Right lobe of liver (tissue), 6 donors: ENCODE results near the gene MYRIP. TPM values are rescaled to one million over a fixed set of nuclear protein-coding genes. Genes with fewer than 3 reads are reported as not detected.
A peak's percentile ranks its signal among the peaks of the same experiment; 100 is the strongest.

Experiments used
- ATAC-seq, 4 donors: fragments of 200-7000 bp; cut with Tn5 transposase; one replicate each; pipeline ENCODE4 v1.9.1; 2020; ENCODE audit warnings: mild to moderate bottlenecking in 4 of 4, moderate library complexity in 4 of 4
- DNase-seq, 3 donors: peaks; one replicate each; pipeline ENCODE4 v3.0.0-alpha.2; 2020
- H3K27ac ChIP-seq, 3 donors: fragments of 200-600 bp; one replicate each; pipeline ENCODE4 v1.8.0; 2022
- H3K27me3 ChIP-seq, 2 donors: fragments of 200-600 bp; one replicate each; pipeline ENCODE4 v1.8.0; 2022
- H3K36me3 ChIP-seq, 4 donors: fragments of 200-600 bp; sonication (generic) in 1 of 4; one replicate each; pipeline versions ENCODE4 v1.5.1 to v1.8.0; 2017 to 2022; ENCODE audit warnings: control low read depth in 1 of 4
- H3K4me1 ChIP-seq, 4 donors: fragments of 200-600 bp; sonication (generic) in 1 of 4; one replicate each; pipeline versions ENCODE4 v1.5.1 to v1.8.0; 2017 to 2022; ENCODE audit warnings: control low read depth in 1 of 4
- H3K4me3 ChIP-seq, 3 donors: fragments of 200-600 bp; one replicate each; pipeline ENCODE4 v1.8.0; 2022
- H3K9me3 ChIP-seq, 4 donors: fragments of 200-600 bp; sonication (generic) in 1 of 4; one replicate each; pipeline versions ENCODE4 v1.5.1 to v1.8.0; 2017 to 2022; ENCODE audit warnings: control low read depth in 1 of 4
- CTCF ChIP-seq, 4 donors: fragments of 200-600 bp in 3 of 4; fragments of 450-650 bp in 1 of 4; IDR thresholded peaks; one replicate each; pipeline versions ENCODE4 v1.5.1 to v1.8.0; 2016 to 2022; ENCODE audit warnings: antibody characterized with exemption in 4 of 4, mild to moderate bottlenecking in 2 of 4
- POLR2A ChIP-seq: fragments of 450-650 bp; IDR thresholded peaks from one replicate; pipeline ENCODE4 v1.6.1; 2017; ENCODE audit warnings: antibody characterized with exemption, mild to moderate bottlenecking
- WGBS: methylation state at CpG from one replicate; pipeline ENCODE4 v1.1.6; 2018; ENCODE audit warnings: low coverage, low lambda C conversion rate; ENCODE audit not compliant: insufficient coverage; ENCODE audit errors: missing lambda C conversion rate; 5-methylcytosine and 5-hydroxymethylcytosine counted together
- intact Hi-C, 2 donors: fragments of 100-400 bp; cut with DNase I; formaldehyde crosslinking; loops; one replicate each; pipeline versions ENCODE4 v1.11.2 to v1.14.1; 2022
- total RNA-seq, 6 experiments: library from RNA; depleted of rRNA in 2 of 6; stranded (reverse); fragments of >200 nt in 2 of 6; fragmentation: NEBNext Ultra II Directional in 3 of 6; extraction: Animal tissue kit (Norgen Biotek cat#: 25700) in 3 of 6; gene quantifications; one replicate each; pipeline versions ENCODE4 v1.1.0 to v1.2.4, GENCODE V29; 2016 to 2023
- donor health status: DM: no; HTN: yes; CAD: no.
- donor health status: DM: no; HTN: no; CAD: no.
- donor health status: DM: no; HTN: no; CAD: no.
- donor health status: DM: no; HTN: yes; CAD: no.
- donor health status: DM: no; HTN: yes; CAD: no.

Gene MYRIP
- total RNA-seq, 6 experiments from 2014 or later: 14.3 to 23.2 (median 19.0) TPM

GRCh38 chr3:40226636-40227035, 417.2 kb downstream of the MYRIP start:
- intact Hi-C loops: no loop called here
- no peak for DNase-seq

GRCh38 chr3:40228792-40229350, 419.5 kb downstream of the MYRIP start:
- H3K9me3 ChIP-seq: no peaks in the 10 kb centered on the region

More at GRCh38 chr3:40226636-40227035, 417.2 kb downstream of the MYRIP start:
- no peak for ATAC-seq
- no peaks in the 10 kb centered on the region for H3K36me3 ChIP-seq
- H3K27ac ChIP-seq: no peak overlapping the region
- no peaks in the 10 kb centered on the region for H3K4me1 ChIP-seq
- no peak overlapping the region for H3K4me3 ChIP-seq
- no peaks in the 10 kb centered on the region for H3K9me3 ChIP-seq
- H3K27me3 ChIP-seq: no peaks in the 10 kb centered on the region
- 95% methylated on average over 3 of the region's 5 CpGs for WGBS
- no peak for TF ChIP-seq POLR2A
- no peak for TF ChIP-seq CTCF (IDR thresholded peaks at IDR 0.05)

GRCh38 chr3:40229386-40229785, 420.0 kb downstream of the MYRIP start:
- Histone ChIP-seq H3K4me3 (no peak overlapping the region), H3K4me1 (no peaks in the 10 kb centered on the region), H3K36me3 (peaks cover 0 to 4% (median 0%) of the 10 kb centered on the region in 4 donors), H3K27me3 (no peaks in the 10 kb centered on the region), H3K27ac (no peak overlapping the region), H3K9me3 (no peaks in the 10 kb centered on the region)
- intact Hi-C loops: no loop called here
- WGBS: 80% methylated on average over 2 of the region's 6 CpGs
- TF ChIP-seq POLR2A: no peak
- TF ChIP-seq CTCF (IDR thresholded peaks at IDR 0.05): no peak
- peak; percentile 50 to 61 (median 56) for ATAC-seq
- no peak for DNase-seq

More at GRCh38 chr3:40228792-40229350, 419.5 kb downstream of the MYRIP start:
- 89% methylated on average over 5 of the region's 5 CpGs for WGBS
- Histone ChIP-seq H3K4me1 (no peaks in the 10 kb centered on the region), H3K27me3 (no peaks in the 10 kb centered on the region), H3K4me3 (no peak overlapping the region), H3K27ac (no peak overlapping the region), H3K36me3 (no peaks in the 10 kb centered on the region)
- DNase-seq (no peak), ATAC-seq (no peak)
- TF ChIP-seq CTCF (IDR thresholded peaks at IDR 0.05): no peak
- TF ChIP-seq POLR2A: no peak
- intact Hi-C loops: no loop called here

- ATAC-seq: peak in 3 of 4 donors; percentile 17 to 24 (median 24)
- Histone ChIP-seq H3K4me3 (no peak overlapping the region), H3K36me3 (peaks cover 0 to 5% (median 0%) of the 10 kb centered on the region in 4 donors), H3K27me3 (no peaks in the 10 kb centered on the region), H3K27ac (no peak overlapping the region), H3K4me1 (no peaks in the 10 kb centered on the region), H3K9me3 (no peaks in the 10 kb centered on the region)
- no peak for TF ChIP-seq CTCF (IDR thresholded peaks at IDR 0.05)
- intact Hi-C loops: no loop called here
- no peak for DNase-seq
- WGBS: no CpG with 5 or more reads among the region's 1 CpG
Observed at GRCh38 chr3:40229963-40230362, 420.6 kb downstream of the MYRIP start.

- DNase-seq (no peak), ATAC-seq (no peak)
- Histone ChIP-seq H3K9me3 (no peaks in the 10 kb centered on the region), H3K27me3 (no peaks in the 10 kb centered on the region), H3K4me1 (no peaks in the 10 kb centered on the region), H3K36me3 (peaks cover 0 to 9% (median 0%) of the 10 kb centered on the region in 4 donors), H3K27ac (no peak overlapping the region), H3K4me3 (no peak overlapping the region)
- intact Hi-C loops: no loop called here
- TF ChIP-seq CTCF (IDR thresholded peaks at IDR 0.05) (no peak), POLR2A (no peak)
Observed at GRCh38 chr3:40230382-40230781, 421.0 kb downstream of the MYRIP start.
